ENCODE measurements around the gene CNTNAP3.
"Not testable (repeated sequence)": the region's sequence is repeated elsewhere in the genome, so short reads cannot be mapped to it uniquely, and the experiment has no call there.

GRCh38 chr9:39209773-39210172, 78.2 kb downstream of the CNTNAP3 start:
- TF ChIP-seq CTCF, POLR2A (IDR thresholded peaks at IDR 0.05): not testable (repeated sequence)

All from adrenal gland (tissue), 5 donors.